Measurements from ENCODE around the gene PPT1.

DNA sequence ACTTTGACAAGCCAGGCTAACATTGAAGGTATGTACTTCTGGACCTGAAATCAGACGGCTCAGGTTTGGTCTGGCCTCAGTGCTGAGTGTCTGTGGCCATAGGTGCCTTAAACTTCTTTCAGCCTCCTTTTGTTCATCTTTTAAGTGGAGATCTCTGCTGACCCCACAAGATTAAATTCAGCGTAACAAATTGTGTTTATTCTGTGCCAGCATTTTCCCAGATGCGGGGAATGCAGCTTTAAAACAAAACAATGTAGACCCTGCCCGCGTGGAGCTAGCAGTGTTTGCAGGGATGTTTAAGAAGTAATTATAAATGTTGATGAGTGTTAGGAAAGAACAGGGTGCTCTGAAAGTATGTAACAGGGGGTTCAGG, 55.6 kb downstream of the PPT1 start:
- TF ChIP-seq L3MBTL2 (conservative IDR thresholded peaks at IDR 0.05), result no peak
- no peak for TF ChIP-seq FOXM1 (IDR thresholded peaks at IDR 0.05; ENCODE audit: borderline replicate concordance)
- no peak for TF ChIP-seq FOXK2 (IDR thresholded peaks at IDR 0.05)
- no peak for TF ChIP-seq BHLHE40 (IDR thresholded peaks at IDR 0.05; ENCODE audit: borderline replicate concordance)
- TF ChIP-seq SUZ12 (IDR thresholded peaks at IDR 0.05), result no peak

All from HEK293T (cell line).